AG04450 (cell line): ENCODE results near the gene PFKM. TPM values are rescaled to one million over a fixed set of nuclear protein-coding genes. Genes with fewer than 3 reads are reported as not detected.

Experiments
- CTCF ChIA-PET: fragments of 300-600, 350-600 bp; formaldehyde crosslinking; extraction: SDS; loops from one replicate; lab custom pipeline; 2022; ENCODE audit warnings: antibody characterized with exemption, inconsistent platforms; lab: Charles Lee
- POLR2A ChIA-PET: fragments of 350-600 bp; formaldehyde crosslinking; extraction: SDS; loops from one replicate; lab custom pipeline; 2021; ENCODE audit warnings: antibody characterized with exemption, inconsistent platforms; lab: Yijun Ruan, JAX
- DNase-seq: peaks from one replicate; pipeline ENCODE4 v3.0.0-alpha.2; 2011; ENCODE audit warnings: low read depth, low spot score
- H3K27ac ChIP-seq: one replicate; pipeline ENCODE4 v1.5.1; 2012; ENCODE audit warnings: low read depth, low read length, control low read depth
- H3K27me3 ChIP-seq: one replicate; pipeline ENCODE4 v1.6.0; 2012; ENCODE audit warnings: low read length; ENCODE audit not compliant: control insufficient read depth, insufficient read depth
- H3K4me3 ChIP-seq: 2 replicates; pipeline ENCODE4 v1.5.1; 2011; ENCODE audit warnings: mild to moderate bottlenecking, low read depth, low read length, control low read depth
- H3K9me3 ChIP-seq: 2 replicates; pipeline ENCODE4 v1.5.1; 2012; ENCODE audit warnings: low read length; ENCODE audit not compliant: control insufficient read depth, insufficient read depth
- CTCF ChIP-seq: IDR thresholded peaks from 2 replicates; pipeline ENCODE4 v1.5.1; 2011; ENCODE audit warnings: low read depth, low read length, control low read depth, inconsistent platforms
- polyA plus RNA-seq: library from polyadenylated mRNA; depleted of rRNA; stranded (reverse); fragments of >200 nt; gene quantifications from 2 replicates; pipeline ENCODE4 v1.2.3, GENCODE V29; 2011

The PFKM gene
- polyA plus RNA-seq, 1 experiment, result 58.4 TPM

DNA sequence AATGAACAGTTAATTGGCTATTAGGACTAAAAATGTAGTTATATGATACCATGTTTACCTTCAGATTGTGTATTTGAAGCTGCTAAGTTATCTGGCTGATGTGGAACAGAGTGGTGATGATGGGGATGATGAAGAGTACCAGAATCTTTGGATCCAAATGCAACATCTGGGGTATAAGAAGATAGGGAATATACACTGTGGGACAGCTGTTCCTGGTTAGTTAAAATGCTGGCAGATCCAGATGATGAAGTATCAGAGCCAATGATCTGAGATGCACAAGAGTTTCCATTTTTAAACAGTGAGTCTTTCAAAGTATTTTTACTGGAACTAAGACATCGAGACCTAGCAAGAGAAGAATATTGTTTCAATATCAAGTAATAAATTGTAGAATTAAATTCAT, 44.9 kb upstream of the PFKM start:
- Histone ChIP-seq H3K9me3 (no peaks in the 10 kb centered on the region), H3K4me3 (no peak overlapping the region), H3K27me3 (no peaks in the 10 kb centered on the region), H3K27ac (no peak overlapping the region)
- ChIA-PET POLR2A (no interaction called here), CTCF (interaction anchor here (0.6 to 1.2 kb wide), 2 partner anchors 82 to 91 kb away, joined by 3 read pairs; no protein-coding TSS in a partner anchor)
- no peak for DNase-seq
- no peak for TF ChIP-seq CTCF

GRCh38 chr12:48075832-48076231, 43.3 kb upstream of the PFKM start:
- H3K4me3 ChIP-seq, result no peak overlapping the region

GRCh38 chr12:48077111-48077510, 42.1 kb upstream of the PFKM start:
- POLR2A ChIA-PET, result no interaction called here
- Histone ChIP-seq H3K27ac (no peak overlapping the region), H3K4me3 (no peak overlapping the region), H3K27me3 (no peaks in the 10 kb centered on the region), H3K9me3 (no peaks in the 10 kb centered on the region)
- no peak for TF ChIP-seq CTCF
- no peak for DNase-seq
- CTCF ChIA-PET, result interaction anchor here (0.9 to 1.6 kb wide), 4 partner anchors 81 to 541 kb away, joined by 3 to 7 read pairs (median 3); no protein-coding TSS in a partner anchor

More at GRCh38 chr12:48075832-48076231, 43.3 kb upstream of the PFKM start:
- DNase-seq, result no peak
- POLR2A ChIA-PET, result no interaction called here
- no peaks in the 10 kb centered on the region for H3K9me3 ChIP-seq
- CTCF ChIA-PET, result interaction anchor here (1.3 kb wide), 1 partner anchor 82 kb away, joined by 3 read pairs; no protein-coding TSS in a partner anchor
- no peak overlapping the region for H3K27ac ChIP-seq
- no peak for TF ChIP-seq CTCF
- no peaks in the 10 kb centered on the region for H3K27me3 ChIP-seq

- Histone ChIP-seq H3K4me3 (no peak overlapping the region), H3K9me3 (no peaks in the 10 kb centered on the region), H3K27me3 (no peaks in the 10 kb centered on the region), H3K27ac (no peak overlapping the region)
- POLR2A ChIA-PET, result no interaction called here
- CTCF ChIA-PET, result interaction anchor here (0.6 to 1.0 kb wide), 3 partner anchors 86 to 540 kb away, joined by 3 read pairs; partner anchors contain the start of gene CCDC184
- no peak for TF ChIP-seq CTCF
- peak; percentile 11 for DNase-seq
These were observed 40.3 kb upstream of the PFKM start for GRCh38 chr12:48078901-48079300.

- POLR2A ChIA-PET, result no interaction called here
- H3K27ac ChIP-seq, result no peak overlapping the region
These were observed 38.9 kb upstream of the PFKM start for GRCh38 chr12:48080285-48080684.

More at GRCh38 chr12:48080285-48080684, 38.9 kb upstream of the PFKM start:
- CTCF ChIA-PET, result no interaction called here
- no peak for DNase-seq
- no peaks in the 10 kb centered on the region for H3K9me3 ChIP-seq
- TF ChIP-seq CTCF, result no peak
- no peak overlapping the region for H3K4me3 ChIP-seq
- no peaks in the 10 kb centered on the region for H3K27me3 ChIP-seq
